OCI-LY3 (cell line): ENCODE measurements around the gene ERP29.
A peak's percentile ranks its signal among the peaks of the same experiment; 100 is the strongest.

Experiments
- H2AFZ ChIP-seq: fragments of 200-600, 300-600 bp; shearing (Covaris generic); 2 replicates; pipeline ENCODE4 v1.6.0; 2014; ENCODE audit warnings: antibody characterized with exemption, low read depth, low read length
- H3K27ac ChIP-seq: fragments of 200-600, 300-600 bp; sonication (generic); 2 replicates; pipeline ENCODE4 v1.5.1; 2014; ENCODE audit warnings: mild to moderate bottlenecking, low read length, moderate library complexity, mixed read lengths
- H3K27me3 ChIP-seq: fragments of 200-600, 300-600 bp; sonication (generic); 2 replicates; pipeline ENCODE4 v1.6.1; 2014; ENCODE audit warnings: low read depth, low read length, mixed read lengths
- H3K36me3 ChIP-seq: fragments of 200-600, 300-600 bp; sonication (generic); replicated peaks from 2 replicates; pipeline ENCODE3; 2014; ENCODE audit warnings: low read depth, low read length, mixed read lengths
- H3K4me1 ChIP-seq: fragments of 300-600, 200-600 bp; sonication (generic); 2 replicates; pipeline ENCODE4 v1.6.1; 2014; ENCODE audit warnings: low read length, mixed read lengths
- H3K4me2 ChIP-seq: fragments of 200-600, 300-600 bp; sonication (generic); 2 replicates; pipeline ENCODE4 v1.6.1; 2014; ENCODE audit warnings: low read length, mixed read lengths
- H3K4me3 ChIP-seq: fragments of 300-600, 200-600 bp; sonication (generic); 2 replicates; pipeline ENCODE4 v1.5.1; 2014; ENCODE audit warnings: antibody characterized with exemption, mild to moderate bottlenecking, low read length, moderate library complexity
- H3K79me2 ChIP-seq: fragments of 300-600, 200-600 bp; shearing (Covaris generic); 2 replicates; pipeline ENCODE4 v1.6.1; 2014; ENCODE audit warnings: mild to moderate bottlenecking, low read length, mixed read lengths
- H3K9ac ChIP-seq: fragments of 300-600, 200-600 bp; shearing (Covaris generic); 2 replicates; pipeline ENCODE4 v1.6.0; 2014; ENCODE audit warnings: mild to moderate bottlenecking, low read length, moderate library complexity
- H3K9me3 ChIP-seq: fragments of 200-600, 300-600 bp; shearing (Covaris generic); 2 replicates; pipeline ENCODE4 v1.6.1; 2014; ENCODE audit warnings: low read length, mixed read lengths; ENCODE audit not compliant: insufficient read depth
- H4K20me1 ChIP-seq: fragments of 200-600, 300-600 bp; sonication (generic); 2 replicates; pipeline ENCODE4 v1.6.1; 2016; ENCODE audit warnings: low read length, mixed read lengths; ENCODE audit not compliant: insufficient read depth
- EZH2phosphoT487 ChIP-seq: fragments of 200-600 bp; shearing (Covaris generic); IDR thresholded peaks from 2 replicates; pipeline ENCODE4 v1.6.1; 2018; ENCODE audit warnings: antibody characterized with exemption, mixed run types, low read depth
- TF ChIP-seq, protein P1 (sequence below): fragments of 200-600, 300-600 bp; sonication (generic); IDR thresholded peaks from 2 replicates; pipeline ENCODE4 v1.5.1; 2014; ENCODE audit warnings: antibody characterized with exemption, low read length, low read depth

Gene ERP29

DNA sequence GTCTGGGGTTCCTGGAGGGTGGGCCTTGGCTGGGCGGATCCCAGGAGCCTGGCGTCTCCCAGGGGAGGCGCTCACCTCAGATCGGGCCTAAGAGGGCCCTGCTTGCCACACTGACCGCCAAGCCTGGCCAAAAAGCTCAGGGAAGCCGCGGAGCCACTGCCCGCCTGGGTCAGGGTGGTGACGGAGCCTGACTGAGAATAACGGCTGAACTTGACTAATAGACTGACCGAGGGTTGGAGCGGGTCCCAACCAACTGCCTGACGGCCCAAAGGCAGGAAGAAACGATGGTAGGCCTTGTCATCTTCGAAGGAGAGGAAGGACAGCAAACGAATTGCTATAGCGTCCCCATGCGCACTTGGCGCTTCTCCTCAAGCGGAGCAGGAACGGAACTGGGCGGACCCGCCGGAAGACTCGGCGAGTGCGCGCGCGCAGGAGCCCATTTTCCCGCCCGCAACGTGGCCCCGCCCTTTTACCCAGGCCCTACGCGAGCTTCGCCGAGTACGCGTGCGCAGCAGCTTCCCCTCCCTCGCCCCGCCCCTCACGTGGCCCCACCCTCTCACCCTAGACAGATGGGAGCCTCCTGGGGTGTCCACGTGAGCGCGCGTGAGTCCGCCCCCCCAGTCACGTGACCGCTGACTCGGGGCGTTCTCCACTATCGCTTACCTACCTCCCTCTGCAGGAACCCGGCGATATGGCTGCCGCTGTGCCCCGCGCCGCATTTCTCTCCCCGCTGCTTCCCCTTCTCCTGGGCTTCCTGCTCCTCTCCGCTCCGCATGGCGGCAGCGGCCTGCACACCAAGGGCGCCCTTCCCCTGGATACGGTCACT lies at the start of gene ERP29, which contains the start of gene TMEM116:
Gene ERP29 (plus strand): TSS at position 652 of the 826 bp plus-strand sequence. CDS start 40 bp downstream, at position 692.
Gene TMEM116 (minus strand): TSS at position 391 of the 826 bp plus-strand sequence. CDS start 7,895 bp downstream, outside the sequence.
- Histone ChIP-seq H3K79me2 (peaks cover 65% of the 10 kb centered on the region), H3K4me2 (peak within 1 kb of the TSS; percentile 97), H2AFZ (peak within 1 kb of the TSS; percentile 29; the same call in 1 of the 2 replicates)

DNA sequence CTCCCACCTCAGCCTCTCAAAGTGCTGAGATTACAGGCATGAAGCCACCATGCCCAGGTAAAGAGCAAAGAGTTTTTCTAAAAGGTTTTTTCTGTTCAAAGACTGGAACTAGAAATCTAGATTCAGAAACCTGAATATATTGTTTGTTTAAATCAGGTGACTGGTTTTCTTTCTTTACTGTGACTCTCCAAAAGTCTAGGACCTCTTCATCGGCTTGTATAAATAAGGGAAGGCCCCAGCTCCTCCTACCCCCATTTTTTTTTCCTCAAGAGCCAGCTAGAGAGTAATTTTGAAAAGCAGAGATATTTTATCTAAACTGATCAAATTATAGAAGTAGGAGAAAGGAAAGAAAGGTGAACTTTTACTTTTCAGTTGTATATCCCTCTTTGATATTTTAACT lies 48.3 kb upstream of the ERP29 start:
- TF ChIP-seq, protein P1, sequence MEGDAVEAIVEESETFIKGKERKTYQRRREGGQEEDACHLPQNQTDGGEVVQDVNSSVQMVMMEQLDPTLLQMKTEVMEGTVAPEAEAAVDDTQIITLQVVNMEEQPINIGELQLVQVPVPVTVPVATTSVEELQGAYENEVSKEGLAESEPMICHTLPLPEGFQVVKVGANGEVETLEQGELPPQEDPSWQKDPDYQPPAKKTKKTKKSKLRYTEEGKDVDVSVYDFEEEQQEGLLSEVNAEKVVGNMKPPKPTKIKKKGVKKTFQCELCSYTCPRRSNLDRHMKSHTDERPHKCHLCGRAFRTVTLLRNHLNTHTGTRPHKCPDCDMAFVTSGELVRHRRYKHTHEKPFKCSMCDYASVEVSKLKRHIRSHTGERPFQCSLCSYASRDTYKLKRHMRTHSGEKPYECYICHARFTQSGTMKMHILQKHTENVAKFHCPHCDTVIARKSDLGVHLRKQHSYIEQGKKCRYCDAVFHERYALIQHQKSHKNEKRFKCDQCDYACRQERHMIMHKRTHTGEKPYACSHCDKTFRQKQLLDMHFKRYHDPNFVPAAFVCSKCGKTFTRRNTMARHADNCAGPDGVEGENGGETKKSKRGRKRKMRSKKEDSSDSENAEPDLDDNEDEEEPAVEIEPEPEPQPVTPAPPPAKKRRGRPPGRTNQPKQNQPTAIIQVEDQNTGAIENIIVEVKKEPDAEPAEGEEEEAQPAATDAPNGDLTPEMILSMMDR, result no peak
- no peak for TF ChIP-seq EZH2phosphoT487
- no peaks in the 10 kb centered on the region for H3K4me1 ChIP-seq
- H2AFZ ChIP-seq, result no peak overlapping the region
- H3K9me3 ChIP-seq, result no peaks in the 10 kb centered on the region
- no peaks in the 10 kb centered on the region for H3K79me2 ChIP-seq
- no peaks in the 10 kb centered on the region for H3K27me3 ChIP-seq
- no peak overlapping the region for H3K27ac ChIP-seq
- no peak overlapping the region for H3K4me2 ChIP-seq
- H4K20me1 ChIP-seq, result no peaks in the 10 kb centered on the region
- no peak overlapping the region for H3K9ac ChIP-seq
- H3K4me3 ChIP-seq, result no peak overlapping the region
- H3K36me3 ChIP-seq, result no peaks in the 10 kb centered on the region

More for the DNA sequence above, at the start of gene ERP29, which contains the start of gene TMEM116:
- no peaks in the 10 kb centered on the region for H3K27me3 ChIP-seq
- H3K4me3 ChIP-seq, result peak within 1 kb of the TSS; percentile 97
- H3K4me1 ChIP-seq, result peaks cover 49% of the 10 kb centered on the region
- H4K20me1 ChIP-seq, result peaks cover 25% of the 10 kb centered on the region
- H3K27ac ChIP-seq, result peak within 1 kb of the TSS; percentile 99
- H3K36me3 ChIP-seq, result peaks cover 46% of the 10 kb centered on the region
- H3K9me3 ChIP-seq, result peaks cover 9% of the 10 kb centered on the region; the same call in 1 of the 2 replicates
- H3K9ac ChIP-seq, result peak within 1 kb of the TSS; percentile 96
- no peak for TF ChIP-seq EZH2phosphoT487
- TF ChIP-seq, protein P1, result peak; percentile 37

DNA sequence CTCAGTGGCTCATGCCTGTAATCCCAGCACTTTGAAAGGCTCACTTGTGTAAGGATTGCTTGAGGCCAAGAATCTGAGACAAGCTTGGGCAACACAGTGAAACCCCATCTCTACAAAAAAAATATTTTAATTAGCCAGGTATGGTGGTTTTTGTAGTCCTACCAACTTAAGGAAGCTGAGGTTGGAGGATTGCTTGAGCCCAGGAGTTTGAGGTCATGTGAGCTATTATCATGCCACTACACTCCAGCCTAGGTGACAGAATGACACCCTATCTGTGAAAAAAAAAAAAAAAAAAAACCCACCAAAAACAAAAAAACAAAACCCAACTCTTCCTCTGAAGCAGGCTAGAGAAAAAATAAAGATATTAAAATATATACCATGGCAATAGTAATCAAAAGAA lies 41.4 kb upstream of the ERP29 start:
- Histone ChIP-seq H3K4me1 (no peaks in the 10 kb centered on the region), H3K27me3 (no peaks in the 10 kb centered on the region), H3K9ac (no peak overlapping the region), H3K79me2 (no peaks in the 10 kb centered on the region), H3K9me3 (no peaks in the 10 kb centered on the region), H3K4me2 (no peak overlapping the region), H3K4me3 (no peak overlapping the region), H2AFZ (no peak overlapping the region), H3K27ac (no peak overlapping the region), H3K36me3 (no peaks in the 10 kb centered on the region), H4K20me1 (no peaks in the 10 kb centered on the region)
- TF ChIP-seq EZH2phosphoT487, result no peak
- TF ChIP-seq, protein P1, result no peak

DNA sequence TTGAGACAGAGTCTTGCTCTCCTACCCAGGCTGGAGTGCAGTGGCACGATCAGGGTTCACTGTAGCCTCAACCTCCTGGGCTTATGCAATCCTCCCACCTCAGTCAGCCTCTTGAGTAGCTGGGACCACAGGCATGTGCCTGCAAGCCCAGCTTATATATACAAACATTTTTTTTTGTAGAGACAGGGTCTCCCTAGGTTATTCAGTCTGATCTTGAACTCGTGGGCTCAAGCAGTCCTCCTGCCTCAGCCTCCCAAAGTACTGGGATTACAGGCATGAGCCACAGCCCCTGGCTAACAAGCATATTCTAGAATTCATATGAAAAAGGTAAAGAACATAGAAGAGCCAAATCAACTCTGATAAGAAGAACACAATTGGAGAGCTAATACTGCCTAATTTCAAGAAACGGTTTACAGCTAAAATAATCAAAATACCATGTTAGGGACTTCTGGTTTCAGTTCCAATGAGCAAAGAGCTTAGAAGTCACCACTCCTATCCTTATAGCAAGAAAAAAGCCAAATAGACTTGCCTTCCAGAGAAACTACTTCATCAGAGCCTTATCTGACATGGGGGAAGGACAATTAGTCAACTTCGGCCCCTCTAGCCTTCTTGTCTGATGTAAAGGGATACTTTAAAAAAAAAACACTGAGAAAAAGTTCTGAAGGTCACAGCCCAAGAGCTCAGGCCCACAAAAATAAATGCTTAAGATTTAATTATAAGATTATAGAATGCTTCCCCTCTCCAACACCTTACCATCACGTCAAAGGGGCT lies 37.9 kb upstream of the ERP29 start:
- no peaks in the 10 kb centered on the region for H3K4me1 ChIP-seq
- H3K9me3 ChIP-seq, result no peaks in the 10 kb centered on the region
- H3K27ac ChIP-seq, result no peak overlapping the region
- no peaks in the 10 kb centered on the region for H3K36me3 ChIP-seq
- H3K9ac ChIP-seq, result no peak overlapping the region
- no peak overlapping the region for H3K4me3 ChIP-seq
- no peak overlapping the region for H3K4me2 ChIP-seq
- H4K20me1 ChIP-seq, result no peaks in the 10 kb centered on the region
- no peak overlapping the region for H2AFZ ChIP-seq
- no peaks in the 10 kb centered on the region for H3K79me2 ChIP-seq
- TF ChIP-seq, protein P1, result no peak
- TF ChIP-seq EZH2phosphoT487, result no peak
- H3K27me3 ChIP-seq, result no peaks in the 10 kb centered on the region
